GM10248 (cell line): ENCODE measurements around the gene ZNF662.

ENCODE experiments used
- CTCF ChIA-PET: fragments of 300-600 bp; sonication (Branson Sonifier 250); formaldehyde crosslinking; extraction: SDS; loops from one replicate; lab custom pipeline; 2021; ENCODE audit warnings: antibody characterized with exemption; lab: Yijun Ruan, JAX
- POLR2A ChIA-PET: fragments of 350-650 bp; sonication (Branson Sonifier 250); formaldehyde crosslinking; extraction: SDS; loops from one replicate; lab custom pipeline; 2020; ENCODE audit warnings: antibody characterized with exemption; lab: Yijun Ruan, JAX
- DNase-seq: peaks from one replicate; pipeline ENCODE4 v3.0.0; 2012; ENCODE audit errors: extremely low spot score
- CTCF ChIP-seq: IDR thresholded peaks from 2 replicates; pipeline ENCODE4 v1.5.1; 2012; ENCODE audit warnings: mild to moderate bottlenecking, low read depth; ENCODE audit errors: extremely low read depth, missing control alignments, control extremely low read depth

ZNF662 gene

DNA sequence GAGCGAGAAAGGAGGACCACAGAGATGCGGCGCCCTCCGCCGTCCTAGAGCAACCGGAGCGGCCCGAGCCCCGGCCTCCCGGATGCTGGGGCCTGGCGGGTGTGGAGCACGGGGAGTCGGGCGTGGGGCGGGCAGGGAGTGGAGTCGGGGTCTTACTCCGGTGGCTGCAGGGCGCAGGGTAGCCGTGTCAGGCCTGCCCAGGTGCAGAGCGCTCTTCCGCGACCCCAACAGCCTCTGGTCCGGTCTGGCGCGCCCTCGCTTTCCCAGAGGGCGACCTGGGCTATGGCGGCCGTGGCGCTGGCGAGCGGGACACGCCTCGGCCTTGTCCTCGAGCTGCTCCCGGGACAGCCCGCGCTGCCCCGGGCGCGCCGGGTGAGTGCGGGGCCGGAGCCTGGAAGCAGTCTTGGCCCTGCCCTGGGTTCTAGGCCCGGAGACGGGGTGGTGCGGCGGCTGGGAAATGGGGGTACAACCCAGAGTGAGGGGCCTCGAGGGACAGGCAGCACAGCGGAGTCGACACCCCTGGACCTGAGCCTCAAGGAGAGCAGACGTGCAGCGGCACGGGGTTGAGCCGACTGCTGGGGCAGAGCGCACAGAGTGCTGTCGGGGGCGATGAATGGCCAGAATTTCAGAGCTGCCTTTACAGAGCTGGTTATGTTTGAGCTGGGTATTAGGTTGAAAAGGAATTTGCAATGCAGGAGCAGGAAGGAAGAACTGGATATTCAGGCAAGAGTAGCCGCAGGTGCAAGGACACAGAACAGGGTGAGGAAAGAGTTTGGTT is at the start of gene ZNF662:
ZNF662 (plus strand) TSS at position 73 of the 778 bp plus-strand sequence. CDS start 1,973 bp downstream, outside the sequence.
- ChIA-PET POLR2A (no interaction called here), CTCF (interaction anchor here (1.5 kb wide), 1 partner anchor 13 kb away, joined by 3 read pairs; no protein-coding TSS in a partner anchor)
- no peak for TF ChIP-seq CTCF
- DNase-seq, result no peak

DNA sequence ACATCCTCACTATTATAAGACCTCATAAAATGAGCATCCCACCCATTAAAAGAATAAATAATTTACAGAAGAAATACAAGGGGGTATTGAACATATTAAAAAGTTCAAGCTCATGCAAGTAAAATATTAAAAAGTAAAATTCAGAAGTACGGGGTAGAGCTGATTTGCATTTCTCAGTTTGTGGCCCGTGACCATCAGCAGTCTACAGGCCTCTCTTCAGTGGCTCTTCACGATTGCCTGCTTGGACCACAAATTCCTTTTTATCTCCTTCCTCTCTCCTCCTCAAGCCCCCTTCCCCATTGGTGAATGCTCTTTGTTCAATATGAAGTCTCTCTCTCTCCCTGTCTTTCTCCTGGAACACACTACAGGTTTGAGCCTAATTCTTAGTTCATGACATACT is 49.4 kb upstream of the ZNF662 start:
- TF ChIP-seq CTCF, result no peak
- DNase-seq, result no peak
- POLR2A ChIA-PET, result no interaction called here
- CTCF ChIA-PET, result interaction anchor here (1.1 to 1.4 kb wide), 2 partner anchors 13 to 26 kb away, joined by 3 to 6 read pairs; no protein-coding TSS in a partner anchor

- TF ChIP-seq CTCF, result no peak
- CTCF ChIA-PET, result interaction anchor here (1.5 kb wide), 2 partner anchors 17 to 33 kb away, joined by 3 to 4 read pairs; no protein-coding TSS in a partner anchor
- no peak for DNase-seq
- POLR2A ChIA-PET, result no interaction called here
These were observed 41.5 kb upstream of the ZNF662 start for GRCh38 chr3:42864321-42864950.

GRCh38 chr3:42865256-42865655 is 40.7 kb upstream of the ZNF662 start:
- POLR2A ChIA-PET, result no interaction called here
- no peak for DNase-seq
- CTCF ChIA-PET, result interaction anchor here (1.5 kb wide), 1 partner anchor 34 kb away, joined by 4 read pairs; no protein-coding TSS in a partner anchor
- TF ChIP-seq CTCF, result no peak

GRCh38 chr3:42867138-42867537 is 38.8 kb upstream of the ZNF662 start:
- DNase-seq, result no peak
- TF ChIP-seq CTCF, result no peak
- POLR2A ChIA-PET, result no interaction called here
- CTCF ChIA-PET, result no interaction called here

GRCh38 chr3:42868841-42869240 is 37.1 kb upstream of the ZNF662 start:
- DNase-seq, result no peak
- CTCF ChIA-PET, result interaction anchor here (0.6 to 2.4 kb wide), 3 partner anchors 13 to 37 kb away, joined by 3 to 10 read pairs (median 5); no protein-coding TSS in a partner anchor
- TF ChIP-seq CTCF, result no peak
- POLR2A ChIA-PET, result no interaction called here
